Uterus (tissue), 2 donors: Measurements from ENCODE around the gene LRCH3.

Source experiments
- POLR2A ChIP-seq, 2 donors: fragments of 450-650 bp; IDR thresholded peaks; one replicate each; pipeline ENCODE4 v1.6.1; 2016; ENCODE audit warnings: antibody characterized with exemption in 2 of 2, mild to moderate bottlenecking in 1 of 2, moderate library complexity in 1 of 2
- TF ChIP-seq, protein P1 (sequence below), 4 experiments: fragments of 200-600 bp in 2 of 4; fragments of 450-650 bp in 2 of 4; sonication (generic) in 2 of 4; IDR thresholded peaks; one replicate each; pipeline ENCODE4 v1.5.1; 2016 to 2019; ENCODE audit warnings: antibody characterized with exemption in 4 of 4, mild to moderate bottlenecking in 2 of 4, moderate library complexity in 1 of 4

DNA sequence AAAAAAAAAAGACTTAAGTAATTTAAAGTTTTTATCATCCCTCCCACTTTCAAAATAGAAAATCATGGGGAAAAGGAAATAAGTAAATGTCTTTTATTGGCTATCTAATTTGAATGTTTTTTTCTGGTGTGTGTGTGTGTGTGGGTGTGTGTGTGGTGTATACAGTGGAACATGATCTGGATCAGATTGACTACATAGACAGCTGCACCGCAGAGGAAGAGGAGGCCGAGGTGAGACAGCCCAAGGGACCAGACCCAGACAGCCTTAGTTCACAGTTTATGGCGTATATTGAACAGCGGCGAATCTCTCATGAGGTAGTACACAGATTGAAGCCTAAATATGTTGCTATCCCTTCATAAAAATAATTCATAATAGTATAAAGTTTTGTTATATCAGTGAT, 44.5 kb downstream of the LRCH3 start:
- no peak for TF ChIP-seq POLR2A (IDR thresholded peaks at IDR 0.05)
- TF ChIP-seq, protein P1, sequence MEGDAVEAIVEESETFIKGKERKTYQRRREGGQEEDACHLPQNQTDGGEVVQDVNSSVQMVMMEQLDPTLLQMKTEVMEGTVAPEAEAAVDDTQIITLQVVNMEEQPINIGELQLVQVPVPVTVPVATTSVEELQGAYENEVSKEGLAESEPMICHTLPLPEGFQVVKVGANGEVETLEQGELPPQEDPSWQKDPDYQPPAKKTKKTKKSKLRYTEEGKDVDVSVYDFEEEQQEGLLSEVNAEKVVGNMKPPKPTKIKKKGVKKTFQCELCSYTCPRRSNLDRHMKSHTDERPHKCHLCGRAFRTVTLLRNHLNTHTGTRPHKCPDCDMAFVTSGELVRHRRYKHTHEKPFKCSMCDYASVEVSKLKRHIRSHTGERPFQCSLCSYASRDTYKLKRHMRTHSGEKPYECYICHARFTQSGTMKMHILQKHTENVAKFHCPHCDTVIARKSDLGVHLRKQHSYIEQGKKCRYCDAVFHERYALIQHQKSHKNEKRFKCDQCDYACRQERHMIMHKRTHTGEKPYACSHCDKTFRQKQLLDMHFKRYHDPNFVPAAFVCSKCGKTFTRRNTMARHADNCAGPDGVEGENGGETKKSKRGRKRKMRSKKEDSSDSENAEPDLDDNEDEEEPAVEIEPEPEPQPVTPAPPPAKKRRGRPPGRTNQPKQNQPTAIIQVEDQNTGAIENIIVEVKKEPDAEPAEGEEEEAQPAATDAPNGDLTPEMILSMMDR (IDR thresholded peaks at IDR 0.05), result no peak
